ENCODE results near the gene LIX1.

The LIX1 gene

GRCh38 chr5:97074859-97075489 lies 67.4 kb downstream of the LIX1 start:
- no peak overlapping the region for H3K27ac ChIP-seq
- TF ChIP-seq CTCF (IDR thresholded peaks at IDR 0.05), result no peak
- TF ChIP-seq ZFX (IDR thresholded peaks at IDR 0.05; ENCODE audit: borderline replicate concordance), result no peak

GRCh38 chr5:97073420-97073819 lies 69.0 kb downstream of the LIX1 start:
- no peak overlapping the region for H3K27ac ChIP-seq
- TF ChIP-seq CTCF (IDR thresholded peaks at IDR 0.05), result no peak
- no peak for TF ChIP-seq ZFX (IDR thresholded peaks at IDR 0.05; ENCODE audit: borderline replicate concordance)

GRCh38 chr5:97072696-97073095 lies 69.7 kb downstream of the LIX1 start:
- no peak for TF ChIP-seq CTCF (IDR thresholded peaks at IDR 0.05)
- TF ChIP-seq ZFX (IDR thresholded peaks at IDR 0.05; ENCODE audit: borderline replicate concordance), result no peak

GRCh38 chr5:97071993-97072392 lies 70.4 kb downstream of the LIX1 start:
- TF ChIP-seq CTCF (IDR thresholded peaks at IDR 0.05) (no peak), ZFX (IDR thresholded peaks at IDR 0.05; ENCODE audit: borderline replicate concordance) (no peak)
- H3K27ac ChIP-seq, result no peak overlapping the region; the same call in 1 of the 2 replicates

More at GRCh38 chr5:97072696-97073095, 69.7 kb downstream of the LIX1 start:
- no peak overlapping the region for H3K27ac ChIP-seq

GRCh38 chr5:97071101-97071500 lies 71.3 kb downstream of the LIX1 start:
- TF ChIP-seq CTCF (IDR thresholded peaks at IDR 0.05) (no peak), ZFX (IDR thresholded peaks at IDR 0.05; ENCODE audit: borderline replicate concordance) (no peak)
- H3K27ac ChIP-seq, result peak overlapping the region; percentile 47

- TF ChIP-seq ZFX (IDR thresholded peaks at IDR 0.05; ENCODE audit: borderline replicate concordance), result no peak
- H3K27ac ChIP-seq, result peak overlapping the region; percentile 47; the same call in 1 of the 2 replicates
These were observed 72.2 kb downstream of the LIX1 start for GRCh38 chr5:97070234-97070633.

- no peak for TF ChIP-seq CTCF (IDR thresholded peaks at IDR 0.05)
- no peak overlapping the region for H3K27ac ChIP-seq
These were observed 75.0 kb downstream of the LIX1 start for GRCh38 chr5:97067296-97067850.
